AG04450 (cell line): ENCODE results near the gene SF3B5. TPM values are rescaled to one million over a fixed set of nuclear protein-coding genes. Genes with fewer than 3 reads are reported as not detected.

ENCODE experiments used
- CTCF ChIA-PET: fragments of 300-600, 350-600 bp; formaldehyde crosslinking; extraction: SDS; loops from one replicate; lab custom pipeline; 2022; ENCODE audit warnings: antibody characterized with exemption, inconsistent platforms; lab: Charles Lee
- POLR2A ChIA-PET: fragments of 350-600 bp; formaldehyde crosslinking; extraction: SDS; loops from one replicate; lab custom pipeline; 2021; ENCODE audit warnings: antibody characterized with exemption, inconsistent platforms; lab: Yijun Ruan, JAX
- DNase-seq: peaks from one replicate; pipeline ENCODE4 v3.0.0-alpha.2; 2011; ENCODE audit warnings: low read depth, low spot score
- H3K27ac ChIP-seq: one replicate; pipeline ENCODE4 v1.5.1; 2012; ENCODE audit warnings: low read depth, low read length, control low read depth
- H3K27me3 ChIP-seq: one replicate; pipeline ENCODE4 v1.6.0; 2012; ENCODE audit warnings: low read length; ENCODE audit not compliant: control insufficient read depth, insufficient read depth
- H3K4me3 ChIP-seq: 2 replicates; pipeline ENCODE4 v1.5.1; 2011; ENCODE audit warnings: mild to moderate bottlenecking, low read depth, low read length, control low read depth
- H3K9me3 ChIP-seq: 2 replicates; pipeline ENCODE4 v1.5.1; 2012; ENCODE audit warnings: low read length; ENCODE audit not compliant: control insufficient read depth, insufficient read depth
- CTCF ChIP-seq: IDR thresholded peaks from 2 replicates; pipeline ENCODE4 v1.5.1; 2011; ENCODE audit warnings: low read depth, low read length, control low read depth, inconsistent platforms
- polyA plus RNA-seq: library from polyadenylated mRNA; depleted of rRNA; stranded (reverse); fragments of >200 nt; gene quantifications from 2 replicates; pipeline ENCODE4 v1.2.3, GENCODE V29; 2011

The SF3B5 gene
- polyA plus RNA-seq, 1 experiment, result 152 TPM

GRCh38 chr6:144077871-144078270 lies 17.5 kb downstream of the SF3B5 start:
- ChIA-PET POLR2A (no interaction called here), CTCF (no interaction called here)
- no peak for DNase-seq
- Histone ChIP-seq H3K27me3 (peaks cover 4% of the 10 kb centered on the region), H3K27ac (no peak overlapping the region), H3K9me3 (no peaks in the 10 kb centered on the region), H3K4me3 (no peak overlapping the region)
- no peak for TF ChIP-seq CTCF

- ChIA-PET CTCF (no interaction called here), POLR2A (no interaction called here)
Measured at GRCh38 chr6:144075875-144076274, 19.5 kb downstream of the SF3B5 start.

GRCh38 chr6:144075187-144075586 lies 20.2 kb downstream of the SF3B5 start:
- ChIA-PET POLR2A (no interaction called here), CTCF (interaction anchor here (1.4 kb wide), 1 partner anchor 500 kb away, joined by 5 read pairs; no protein-coding TSS in a partner anchor)
- H3K27ac ChIP-seq, result no peak overlapping the region
- no peak for DNase-seq
- no peak overlapping the region for H3K4me3 ChIP-seq
- no peak for TF ChIP-seq CTCF
- H3K27me3 ChIP-seq, result peaks cover 11% of the 10 kb centered on the region
- H3K9me3 ChIP-seq, result no peaks in the 10 kb centered on the region

More at GRCh38 chr6:144075875-144076274, 19.5 kb downstream of the SF3B5 start:
- Histone ChIP-seq H3K9me3 (no peaks in the 10 kb centered on the region), H3K4me3 (no peak overlapping the region), H3K27me3 (peaks cover 11% of the 10 kb centered on the region), H3K27ac (no peak overlapping the region)
- no peak for TF ChIP-seq CTCF
- DNase-seq, result no peak

GRCh38 chr6:144073024-144073423 lies 22.3 kb downstream of the SF3B5 start:
- Histone ChIP-seq H3K27me3 (peaks cover 13% of the 10 kb centered on the region), H3K27ac (no peak overlapping the region), H3K4me3 (no peak overlapping the region), H3K9me3 (no peaks in the 10 kb centered on the region)
- ChIA-PET POLR2A (no interaction called here), CTCF (no interaction called here)
- DNase-seq, result no peak
- no peak for TF ChIP-seq CTCF

- H3K4me3 ChIP-seq, result no peak overlapping the region
- CTCF ChIA-PET, result no interaction called here
- POLR2A ChIA-PET, result no interaction called here
- no peak overlapping the region for H3K27ac ChIP-seq
- peaks cover 37% of the 10 kb centered on the region for H3K27me3 ChIP-seq
- TF ChIP-seq CTCF, result no peak
- DNase-seq, result no peak
- no peaks in the 10 kb centered on the region for H3K9me3 ChIP-seq
Measured at GRCh38 chr6:144069506-144069905, 25.9 kb downstream of the SF3B5 start.
